NB4 (cell line): ENCODE measurements around the gene C2CD2.

Experiments used
- DNase-seq: peaks from one replicate; pipeline ENCODE4 v3.0.0; 2010; ENCODE audit warnings: low read depth
- H3K4me3 ChIP-seq: one replicate; pipeline ENCODE4 v1.5.1; 2011; ENCODE audit warnings: mild to moderate bottlenecking, low read depth, low read length, moderate library complexity
- CTCF ChIP-seq: IDR thresholded peaks from one replicate; pipeline ENCODE4 v1.5.1; 2012; ENCODE audit warnings: low read depth, low read length
- MAX ChIP-seq: IDR thresholded peaks from 2 replicates; pipeline ENCODE4 v1.6.1; 2011; ENCODE audit warnings: low read depth, low read length
- MYC ChIP-seq: IDR thresholded peaks from 2 replicates; pipeline ENCODE4 v1.6.1; 2011; ENCODE audit warnings: low read depth, low read length
- POLR2A ChIP-seq: IDR thresholded peaks from 2 replicates; pipeline ENCODE4 v1.6.1; 2011; ENCODE audit warnings: mild to moderate bottlenecking; ENCODE audit not compliant: insufficient read length; ENCODE audit errors: extremely low read depth

C2CD2 gene

GRCh38 chr21:41890355-41890754 is 63.5 kb downstream of the C2CD2 start:
- TF ChIP-seq MAX = no peak
- TF ChIP-seq CTCF = no peak
- TF ChIP-seq MYC = no peak
- no peak for TF ChIP-seq POLR2A

GRCh38 chr21:41888749-41889376 is 65.0 kb downstream of the C2CD2 start:
- H3K4me3 ChIP-seq = no peak overlapping the region
- TF ChIP-seq MAX (no peak), MYC (no peak)
- no peak for DNase-seq

More at GRCh38 chr21:41890355-41890754, 63.5 kb downstream of the C2CD2 start:
- no peak for DNase-seq
- H3K4me3 ChIP-seq = no peak overlapping the region

GRCh38 chr21:41887667-41888066 is 66.2 kb downstream of the C2CD2 start:
- DNase-seq = no peak
- no peak overlapping the region for H3K4me3 ChIP-seq
- TF ChIP-seq MAX (no peak), CTCF (no peak), MYC (no peak), POLR2A (no peak)

GRCh38 chr21:41886328-41886727 is 67.5 kb downstream of the C2CD2 start:
- H3K4me3 ChIP-seq = no peak overlapping the region
- DNase-seq = no peak
- TF ChIP-seq MAX (no peak), CTCF (no peak), MYC (no peak), POLR2A (no peak)

- TF ChIP-seq MYC (no peak), CTCF (no peak), MAX (no peak), POLR2A (no peak)
- no peak overlapping the region for H3K4me3 ChIP-seq
- DNase-seq = peak; percentile 24
Observed at GRCh38 chr21:41885341-41886024, 68.3 kb downstream of the C2CD2 start.

GRCh38 chr21:41884501-41885030 is 69.3 kb downstream of the C2CD2 start:
- H3K4me3 ChIP-seq = no peak overlapping the region
- TF ChIP-seq MYC = no peak
- TF ChIP-seq POLR2A = no peak
- TF ChIP-seq MAX = no peak
- TF ChIP-seq CTCF = no peak
- no peak for DNase-seq
